GM19025 (cell line): ENCODE results near the gene P2RX1.
"Not testable (repeated sequence)": the region's sequence is repeated elsewhere in the genome, so short reads cannot be mapped to it uniquely, and the experiment has no call there.

Experiments
- ATAC-seq: cut with Tn5 transposase; IDR thresholded peaks from one replicate; pipeline ENCODE4 v1.9.1; 2021; ENCODE audit warnings: mild to moderate bottlenecking, low read depth, moderate library complexity; ENCODE audit not compliant: unreplicated experiment

The P2RX1 gene

DNA sequence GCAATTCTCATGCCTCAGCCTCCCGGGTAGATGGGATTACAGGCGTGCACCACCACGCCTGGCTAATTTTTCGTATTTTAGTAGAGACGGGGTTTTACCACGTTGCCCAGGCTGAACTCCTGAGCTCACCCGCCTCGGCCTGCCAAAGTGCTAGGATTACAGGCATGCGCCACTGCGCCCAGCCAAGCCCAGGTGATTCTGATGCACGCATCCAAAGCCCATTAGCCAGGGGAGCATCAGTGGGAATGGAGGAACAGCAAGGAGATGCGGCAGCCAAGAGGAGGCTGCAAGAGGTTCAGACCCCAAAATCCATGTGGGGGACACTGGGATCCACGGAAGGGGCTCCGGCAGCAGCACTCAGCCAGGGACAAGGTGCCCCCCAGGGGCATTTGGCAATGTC lies 35.9 kb upstream of the P2RX1 start:
- ATAC-seq = no peak

DNA sequence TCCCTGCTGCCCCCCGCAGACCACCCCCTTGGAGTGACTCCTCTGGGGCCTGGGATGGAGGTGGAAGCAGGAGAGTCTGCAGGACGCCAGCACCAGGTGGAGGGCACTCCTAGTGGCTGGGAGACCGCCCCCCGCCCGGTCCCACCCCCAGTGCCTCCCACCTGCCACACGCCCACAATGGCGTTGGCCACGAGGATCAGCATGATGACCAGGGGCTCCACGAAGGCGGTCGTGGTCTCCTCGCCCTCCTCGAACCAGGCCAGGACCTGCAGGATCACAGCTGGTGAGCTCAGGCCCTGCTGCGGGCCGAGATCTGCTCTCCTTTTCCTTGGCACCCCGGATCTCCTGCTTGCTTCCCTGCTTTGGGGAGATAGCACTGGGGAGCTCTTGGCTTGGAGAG lies 35.2 kb upstream of the P2RX1 start:
- no peak for ATAC-seq

DNA sequence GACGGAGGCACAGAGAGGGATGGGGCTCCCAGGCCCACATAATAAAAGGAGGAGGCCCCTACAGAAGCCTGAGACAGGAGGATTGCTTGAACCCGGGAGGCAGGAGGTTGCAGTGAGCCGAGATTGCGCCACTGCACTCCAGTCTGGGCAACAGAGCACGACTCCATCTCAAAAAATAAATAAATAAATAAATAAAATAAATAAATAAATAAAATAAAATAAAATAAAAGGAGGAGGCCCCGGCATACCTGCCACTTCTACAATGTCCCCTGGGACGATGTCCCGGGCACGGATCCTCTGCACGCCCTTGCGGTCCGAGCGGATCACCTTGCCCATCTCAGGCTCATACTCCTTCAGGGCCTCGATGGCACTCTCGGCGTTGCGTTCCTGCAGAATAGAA lies 34.7 kb upstream of the P2RX1 start:
- no peak for ATAC-seq

DNA sequence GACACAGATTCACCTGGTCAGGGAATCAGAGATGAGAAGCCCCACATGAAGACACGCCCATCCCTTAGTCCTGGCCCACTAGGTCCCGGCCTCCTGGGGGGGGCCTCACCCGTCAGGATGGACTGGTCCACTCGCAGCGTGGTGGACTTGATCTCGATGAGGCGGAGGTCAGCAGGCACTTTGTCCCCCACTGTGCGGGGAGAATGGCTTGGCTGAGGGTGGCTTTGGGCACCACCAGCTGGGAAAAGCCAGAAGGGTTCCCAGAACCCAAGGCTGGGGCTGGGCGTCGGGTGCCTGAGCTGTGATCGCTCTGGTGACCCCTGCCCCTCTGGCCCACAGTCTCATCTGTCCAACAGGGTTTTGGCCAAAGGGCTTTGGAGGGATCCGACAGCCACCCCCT lies 34.3 kb upstream of the P2RX1 start:
- no peak for ATAC-seq

DNA sequence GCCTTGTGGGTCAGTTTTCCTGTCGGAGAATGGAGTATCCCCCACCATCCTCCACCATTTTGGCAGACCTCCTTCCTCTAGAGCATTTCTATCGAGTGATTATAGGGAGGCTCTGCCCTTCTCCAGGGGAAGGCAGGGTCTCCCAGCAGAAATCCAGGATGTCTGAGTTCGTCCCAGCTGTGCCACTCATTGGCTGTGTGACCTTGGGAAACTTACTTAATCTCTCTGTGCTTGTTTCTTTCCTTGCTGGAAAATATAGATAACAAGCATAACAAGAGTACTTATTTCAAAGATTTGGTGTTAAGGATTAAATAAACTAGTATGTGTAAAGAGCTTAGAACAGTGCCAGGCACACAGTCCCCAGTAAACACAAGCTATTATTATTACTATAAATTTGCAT lies 33.2 kb upstream of the P2RX1 start:
- no peak for ATAC-seq

DNA sequence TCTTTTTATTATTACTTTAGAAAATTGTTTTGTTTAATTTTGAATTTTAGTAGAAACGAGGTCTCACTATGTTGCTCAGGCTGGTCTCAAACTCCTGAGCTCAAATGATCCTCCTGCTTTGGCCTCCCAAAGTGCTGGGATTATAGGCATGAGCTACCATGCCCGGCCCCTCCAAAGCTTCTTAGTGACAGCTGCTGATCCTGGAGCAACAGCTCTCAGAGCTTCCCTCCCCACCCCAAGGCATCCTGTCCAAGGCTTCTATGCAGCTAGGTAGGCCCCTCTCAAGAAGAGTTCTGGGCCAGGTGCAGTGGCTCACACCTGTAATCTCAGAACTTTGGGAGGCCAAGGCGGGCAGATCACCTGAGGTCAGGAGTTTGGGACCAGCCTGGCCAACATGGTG lies 32.3 kb upstream of the P2RX1 start:
- not testable (repeated sequence) for ATAC-seq

DNA sequence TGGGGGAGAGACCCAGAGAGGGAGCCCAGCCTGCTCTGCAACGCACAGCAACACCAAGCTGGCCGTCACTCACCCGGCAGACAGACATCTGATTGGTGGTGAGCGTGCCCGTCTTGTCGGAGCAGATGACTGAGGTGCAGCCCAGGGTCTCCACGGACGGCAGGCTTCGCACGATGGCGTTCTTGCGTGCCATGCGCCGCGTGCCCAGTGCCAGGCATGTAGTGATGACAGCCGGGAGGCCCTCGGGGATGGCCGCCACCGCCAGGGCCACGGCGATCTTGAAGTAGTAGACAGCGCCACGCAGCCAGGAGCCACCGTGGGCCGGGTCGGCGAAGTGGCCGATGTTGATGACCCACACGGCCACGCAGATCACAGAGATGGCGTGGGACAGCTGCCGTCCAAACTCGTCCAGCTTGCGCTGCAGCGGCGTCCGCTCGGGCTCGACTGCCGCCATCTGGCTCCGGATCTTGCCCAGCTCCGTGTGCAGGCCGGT lies 31.1 kb upstream of the P2RX1 start:
- no peak for ATAC-seq

DNA sequence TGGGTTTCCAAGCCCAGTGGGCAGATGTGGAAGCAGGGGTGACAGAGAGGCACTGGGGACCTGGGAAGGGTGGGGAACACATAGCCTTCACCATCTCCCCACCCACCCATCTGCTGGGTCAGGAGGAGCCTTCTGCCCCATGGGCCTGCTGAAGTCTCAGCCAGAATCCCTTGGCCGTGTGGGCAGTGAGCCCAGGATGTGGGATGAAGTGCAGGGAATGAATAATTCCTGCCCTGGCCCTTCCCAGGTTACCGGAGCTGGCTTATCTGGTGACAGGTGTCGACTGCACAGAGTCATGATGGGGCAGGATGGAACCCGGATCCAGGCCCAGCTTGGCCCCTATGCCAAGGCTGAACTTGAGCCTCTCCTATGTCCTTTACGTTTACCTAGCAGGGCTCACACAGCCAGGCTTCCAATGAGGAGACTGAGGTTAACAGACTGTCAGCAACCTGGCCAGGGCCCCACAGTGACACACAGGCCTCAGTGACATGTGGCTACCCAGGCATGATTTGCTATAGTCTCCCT lies 30.5 kb upstream of the P2RX1 start:
- no peak for ATAC-seq

DNA sequence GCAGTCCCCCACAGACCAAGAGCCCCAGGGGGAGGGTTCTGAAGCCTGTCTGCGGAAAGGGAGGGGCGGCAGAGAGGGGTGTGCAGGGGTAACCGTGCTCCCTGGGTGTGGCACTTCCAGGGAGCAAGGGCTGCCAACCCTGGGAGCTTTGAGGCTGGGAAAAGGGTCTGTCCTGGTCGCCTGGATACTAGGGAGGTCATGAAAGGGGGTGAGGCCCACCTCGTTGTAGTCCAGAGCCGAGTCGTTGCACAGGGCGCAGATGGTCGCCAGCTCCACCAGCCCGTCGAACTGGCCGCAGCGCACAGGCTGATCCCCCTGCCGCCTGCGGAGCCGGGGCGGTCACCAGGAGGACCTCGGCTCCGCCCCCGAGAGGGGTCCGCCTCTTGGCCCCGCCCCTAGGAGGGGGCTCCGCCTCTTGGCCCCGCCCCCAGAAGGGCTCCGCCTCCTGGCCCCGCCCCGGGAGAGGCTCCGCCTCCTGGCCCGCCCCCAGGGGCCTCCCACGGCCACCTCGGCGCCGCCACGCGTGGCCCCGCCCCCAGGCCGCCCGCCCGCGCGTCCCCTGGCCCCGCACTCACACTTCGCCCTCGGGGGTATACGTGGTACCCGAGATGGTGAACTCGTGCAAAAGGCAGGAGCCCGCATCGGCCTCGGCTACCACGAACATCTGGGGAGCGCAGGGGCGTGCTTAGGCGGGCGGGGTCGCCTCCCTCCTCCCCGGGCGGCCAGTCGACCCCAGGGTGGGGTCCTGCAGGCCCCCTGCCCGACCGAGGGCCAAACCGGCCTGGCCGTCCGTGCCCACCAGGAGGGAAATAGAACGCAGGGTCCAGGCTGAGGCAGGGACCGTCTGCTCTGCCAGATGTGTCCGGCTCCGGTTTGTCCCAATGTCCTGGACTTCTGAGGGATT lies 28.5 kb upstream of the P2RX1 start:
- ATAC-seq = no peak

DNA sequence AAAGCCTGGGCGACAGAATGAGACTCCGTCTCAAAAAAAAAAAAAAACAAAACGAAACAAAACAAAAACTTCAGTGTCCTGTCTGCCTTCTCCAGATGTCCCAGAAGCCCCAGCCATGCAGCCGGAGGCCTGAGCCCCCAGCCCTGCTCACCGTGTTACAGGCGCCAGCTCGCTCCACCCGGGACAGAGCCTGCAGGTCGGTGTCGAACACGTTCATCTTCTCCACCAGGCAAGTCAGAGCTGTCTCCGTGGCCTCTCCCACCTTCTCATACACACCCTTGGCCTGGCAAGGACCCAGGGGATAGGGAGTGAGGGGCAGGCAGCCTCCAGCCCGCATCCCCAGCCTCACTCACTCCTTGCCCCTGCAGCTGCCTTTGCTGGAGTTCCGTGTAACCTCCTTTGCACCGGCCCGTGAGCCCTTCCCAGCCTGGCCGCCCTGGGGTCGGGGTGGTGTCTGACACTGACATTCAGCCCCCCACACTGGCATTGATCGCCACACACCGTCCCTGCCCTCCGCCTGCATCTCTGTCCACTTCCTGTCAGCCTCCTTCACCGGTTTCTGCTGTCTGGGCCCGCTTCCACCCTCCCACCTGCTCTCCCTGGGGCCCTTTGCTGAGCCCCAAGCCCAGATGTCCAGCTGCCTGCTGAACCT lies 27.1 kb upstream of the P2RX1 start:
- ATAC-seq = no peak

DNA sequence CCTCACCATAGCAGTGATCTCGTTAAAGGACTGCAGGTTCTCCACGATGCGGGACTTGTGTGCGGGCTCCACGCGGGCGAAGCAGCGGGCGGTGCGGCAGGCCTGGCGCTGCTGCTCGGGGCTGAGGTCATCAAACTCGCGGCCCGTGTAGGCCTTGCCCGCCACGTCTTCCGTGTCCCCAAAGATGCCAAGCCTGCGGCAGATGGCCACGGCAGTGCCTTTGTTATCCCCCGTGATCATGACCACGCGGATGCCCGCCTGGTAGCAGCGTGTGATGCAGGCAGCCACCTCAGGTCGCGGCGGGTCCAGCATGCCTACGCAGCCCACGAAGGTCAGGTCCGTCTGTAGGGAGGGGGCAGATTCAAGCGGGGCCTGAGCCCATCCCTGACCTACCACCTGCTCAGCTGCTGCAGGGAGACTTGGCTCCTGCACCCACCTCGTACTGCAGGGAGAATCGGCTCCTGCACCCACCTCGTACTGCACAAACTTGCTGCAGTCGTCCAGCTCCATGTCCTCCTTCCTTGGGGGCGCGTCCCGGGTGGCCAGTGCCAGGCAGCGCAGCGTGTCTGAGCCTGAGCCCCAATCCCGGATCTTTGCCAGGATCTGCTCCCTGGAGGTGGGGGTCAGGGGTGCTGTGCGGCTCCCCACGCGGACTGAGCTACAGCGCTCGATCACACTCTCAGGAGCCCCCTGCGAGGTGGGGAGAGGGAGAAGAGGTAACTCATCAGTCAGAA lies 24.9 kb upstream of the P2RX1 start:
- ATAC-seq = no peak

DNA sequence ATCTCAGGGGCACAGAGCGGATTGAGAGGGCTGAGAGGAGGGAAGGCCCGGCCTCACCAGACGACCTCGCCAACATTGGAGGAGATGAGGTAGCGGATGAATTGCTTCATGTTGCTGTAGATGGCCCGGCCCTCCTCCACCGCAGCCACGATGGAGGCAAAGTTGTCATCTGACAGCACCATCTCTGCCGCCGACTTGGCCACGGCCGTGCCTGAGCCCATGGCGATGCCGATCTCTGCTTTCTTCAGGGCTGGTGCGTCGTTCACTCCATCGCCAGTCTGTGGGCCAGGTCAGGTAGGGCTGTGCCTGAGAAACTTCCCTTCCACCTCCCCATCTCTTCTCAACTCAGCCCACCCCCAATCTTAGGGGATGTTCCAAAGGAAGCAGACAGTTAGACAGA lies 21.1 kb upstream of the P2RX1 start:
- no peak for ATAC-seq

DNA sequence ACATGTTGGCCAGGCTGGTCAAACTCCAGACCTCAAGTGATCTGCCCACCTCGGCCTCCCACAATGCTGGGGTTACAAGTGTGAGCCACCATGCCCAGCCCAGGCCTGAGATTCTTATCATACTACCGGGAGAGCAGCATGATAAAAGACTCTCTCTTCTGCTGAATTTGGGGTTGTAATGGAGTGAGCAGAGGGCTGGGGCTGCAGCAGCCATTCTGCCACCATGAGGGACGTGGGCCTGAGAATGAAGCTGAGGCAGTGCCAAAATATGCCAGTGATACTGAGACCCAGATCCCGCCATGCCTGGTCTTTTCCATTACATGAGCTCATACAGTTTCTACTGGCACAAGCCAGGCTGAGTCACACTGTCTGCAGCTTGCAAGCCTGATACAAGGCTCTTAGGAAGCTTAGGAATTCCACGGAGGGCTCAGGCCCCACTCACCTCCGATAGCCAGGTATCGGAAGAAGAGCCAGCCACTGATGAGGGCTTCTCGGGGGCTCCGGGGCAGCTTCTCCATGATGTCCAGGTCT lies 19.6 kb upstream of the P2RX1 start:
- no peak for ATAC-seq

DNA sequence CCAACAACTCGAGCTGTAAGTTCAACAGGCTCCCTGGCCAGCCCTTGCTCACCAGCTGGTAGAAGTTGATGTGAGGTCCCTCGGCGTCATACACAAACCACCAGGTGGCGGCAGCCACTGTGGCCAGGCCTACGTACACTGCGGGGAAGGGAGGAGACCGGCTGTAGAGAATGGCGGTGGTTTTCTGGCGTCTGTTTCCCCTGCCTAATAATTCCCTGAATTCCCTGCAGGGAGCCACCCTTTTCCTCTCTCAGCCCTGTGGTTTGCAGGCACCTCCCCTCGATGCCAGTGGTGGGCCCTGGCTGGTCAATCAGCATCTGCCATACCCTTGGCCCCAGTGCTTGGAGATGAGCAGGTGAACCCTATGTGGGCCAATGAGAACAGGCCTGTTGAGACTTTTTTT lies 18.9 kb upstream of the P2RX1 start:
- no peak for ATAC-seq

DNA sequence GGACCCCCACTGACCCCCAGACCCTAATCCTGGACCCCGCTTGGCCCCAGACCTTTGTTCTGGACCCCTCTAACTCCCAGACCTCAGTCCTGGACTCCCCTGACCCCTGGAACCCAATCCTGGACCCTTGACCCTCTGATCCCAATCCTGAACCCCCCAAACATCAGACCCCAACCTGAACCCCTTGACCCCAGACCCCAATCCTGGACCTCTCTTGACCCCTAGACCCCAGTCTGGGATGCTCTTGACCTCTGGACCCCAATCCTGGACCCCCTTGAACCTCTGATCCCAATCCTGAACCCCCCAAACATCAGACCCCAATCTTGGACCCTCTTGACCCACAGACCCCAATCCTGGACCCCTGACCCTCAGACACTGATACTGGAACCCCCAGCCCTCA lies 13.5 kb upstream of the P2RX1 start:
- ATAC-seq = no peak

DNA sequence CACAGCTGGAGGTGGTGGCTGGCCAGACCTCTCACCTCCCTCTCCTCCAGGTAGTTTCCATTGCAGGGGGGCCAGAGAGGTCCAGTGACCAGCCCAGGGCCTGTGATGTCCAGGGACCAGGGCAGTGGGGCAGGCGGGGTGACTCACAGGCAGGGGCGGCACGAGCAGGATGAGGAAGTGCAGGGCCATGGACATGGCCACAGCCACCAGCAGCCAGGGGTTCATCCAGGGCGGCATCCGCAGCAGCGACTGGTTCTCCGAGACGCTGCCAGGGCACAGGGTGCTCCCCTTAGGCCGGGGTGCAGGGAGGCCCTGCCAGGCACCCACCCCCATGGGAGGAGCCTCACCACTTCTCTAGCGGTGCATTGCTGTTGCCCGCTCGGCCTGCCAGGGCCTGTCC lies 12.9 kb upstream of the P2RX1 start:
- no peak for ATAC-seq

DNA sequence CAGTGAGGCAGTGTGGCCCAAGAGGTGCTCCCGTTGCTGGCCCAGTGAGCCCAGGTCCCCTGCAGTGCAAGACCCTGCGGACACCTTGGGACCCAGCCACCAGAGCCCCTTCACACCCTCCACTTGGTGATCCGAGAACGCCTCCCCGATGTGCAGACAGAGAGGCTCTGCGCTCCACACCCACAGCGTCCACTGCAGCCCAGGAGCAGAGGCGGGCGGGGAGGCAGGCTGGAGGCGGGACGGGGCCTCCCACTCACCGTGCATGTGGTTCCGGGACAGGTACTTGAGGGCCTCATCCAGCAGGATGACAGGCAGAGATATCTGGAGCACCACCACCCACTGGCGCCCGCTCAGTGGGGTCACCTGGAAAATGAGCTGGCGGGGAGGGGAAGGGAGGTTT lies 12.1 kb upstream of the P2RX1 start:
- ATAC-seq = no peak

DNA sequence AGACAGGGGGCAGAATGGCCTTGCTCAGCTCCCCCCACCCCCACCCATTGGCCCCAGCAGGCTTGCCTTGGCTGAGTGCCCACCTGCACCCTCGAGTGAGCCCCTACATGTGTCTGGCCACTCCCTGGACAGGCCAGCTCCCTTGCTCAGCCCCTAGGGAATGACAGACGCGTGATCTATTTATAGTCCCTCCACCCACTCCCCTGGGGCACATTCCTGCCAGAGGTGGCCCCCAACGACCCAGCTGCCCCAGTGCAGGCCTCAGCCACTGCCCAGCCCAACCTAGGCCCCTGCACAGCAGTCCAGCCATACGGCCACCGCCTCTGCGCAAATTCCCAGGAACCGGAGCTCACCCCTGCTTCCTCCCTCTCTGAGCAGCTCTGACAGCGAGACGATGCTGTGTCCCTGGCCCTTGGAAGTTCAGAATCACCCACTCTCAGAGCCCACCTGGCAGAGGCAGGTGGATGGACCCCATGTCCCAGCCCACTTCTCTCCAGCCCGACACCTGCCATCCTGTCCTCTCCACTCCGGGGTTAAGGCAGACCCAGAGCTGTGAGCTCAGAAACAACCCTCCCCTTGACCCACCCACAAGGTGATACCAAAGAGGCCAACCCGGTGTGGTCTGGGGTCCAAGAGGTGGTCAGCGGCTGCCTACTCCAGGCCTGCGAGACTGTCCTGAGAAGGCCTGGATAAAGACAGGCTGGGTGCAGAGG lies 11.5 kb upstream of the P2RX1 start:
- ATAC-seq = no peak

DNA sequence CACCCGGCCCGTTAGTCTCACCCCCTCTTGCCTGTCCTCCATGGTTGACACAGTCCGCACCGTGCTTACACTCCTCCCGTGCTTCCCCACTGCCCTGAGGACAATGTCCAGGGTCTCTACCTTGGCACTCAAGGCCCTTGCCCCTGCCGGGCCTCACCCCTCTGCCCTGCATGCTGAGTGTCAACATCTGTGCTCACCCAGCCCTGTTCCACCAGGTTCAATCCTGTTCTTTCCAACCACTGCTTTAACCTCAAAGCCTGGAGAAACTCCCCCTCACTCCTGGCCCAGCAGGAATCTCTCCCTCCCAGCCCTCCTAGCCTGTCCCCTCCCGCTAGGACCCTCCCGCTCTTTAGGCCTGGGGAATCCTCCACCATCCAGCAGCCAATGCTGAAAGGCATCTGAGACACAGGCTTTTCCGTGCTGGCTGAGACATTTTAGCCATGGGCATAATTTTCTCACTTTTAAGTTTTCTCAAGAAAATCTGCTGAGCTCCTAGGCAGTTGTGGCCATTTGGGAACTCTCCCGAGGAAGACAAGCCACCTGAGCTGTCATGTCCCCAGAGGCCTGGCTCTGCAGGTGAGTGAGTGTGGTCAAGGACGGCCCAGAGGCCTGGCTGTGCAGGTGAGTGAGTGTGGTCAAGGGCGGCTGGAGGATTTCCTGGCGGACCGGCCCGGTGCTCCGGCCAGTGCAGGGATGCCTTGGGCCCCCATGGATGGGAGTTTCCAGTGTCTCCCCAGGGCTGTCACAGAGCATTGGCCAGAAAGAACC lies 10.8 kb upstream of the P2RX1 start:
- no peak for ATAC-seq
